ENCODE measurements around the gene VASH1. TPM values are rescaled to one million over a fixed set of nuclear protein-coding genes. Genes with fewer than 3 reads are reported as not detected.
A peak's percentile ranks its signal among the peaks of the same experiment; 100 is the strongest.

The VASH1 gene
- total and polyA plus RNA-seq, 2 of the 13 experiments (the other 11 are each of a cell fraction or from before 2014, with no cell fraction given), result 0.11 to 0.24 TPM

DNA sequence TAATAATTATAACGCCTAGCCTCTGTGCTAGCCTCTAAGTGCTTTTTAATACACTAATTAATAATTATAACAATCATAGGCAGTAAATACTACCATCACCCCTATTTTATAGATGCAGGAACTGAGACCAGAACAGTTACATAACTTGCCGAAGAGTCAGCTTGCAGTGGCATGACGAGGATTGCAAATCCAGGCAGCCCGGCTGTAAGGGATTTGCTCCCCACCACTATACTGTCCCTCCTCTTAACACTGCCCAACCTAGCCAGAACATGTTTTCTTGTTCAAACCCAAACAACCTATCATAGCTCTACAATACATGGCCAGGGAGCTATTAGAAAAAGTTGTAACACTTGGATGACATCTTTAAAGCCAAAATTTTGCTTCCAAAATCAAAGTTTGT, 33.9 kb upstream of the VASH1 start (continued):
- TF ChIP-seq, protein P1, sequence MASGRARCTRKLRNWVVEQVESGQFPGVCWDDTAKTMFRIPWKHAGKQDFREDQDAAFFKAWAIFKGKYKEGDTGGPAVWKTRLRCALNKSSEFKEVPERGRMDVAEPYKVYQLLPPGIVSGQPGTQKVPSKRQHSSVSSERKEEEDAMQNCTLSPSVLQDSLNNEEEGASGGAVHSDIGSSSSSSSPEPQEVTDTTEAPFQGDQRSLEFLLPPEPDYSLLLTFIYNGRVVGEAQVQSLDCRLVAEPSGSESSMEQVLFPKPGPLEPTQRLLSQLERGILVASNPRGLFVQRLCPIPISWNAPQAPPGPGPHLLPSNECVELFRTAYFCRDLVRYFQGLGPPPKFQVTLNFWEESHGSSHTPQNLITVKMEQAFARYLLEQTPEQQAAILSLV (CRISPR knock-in tag; IDR thresholded peaks at IDR 0.05; ENCODE audit: borderline replicate concordance), result no peak
- TF ChIP-seq, protein P2, sequence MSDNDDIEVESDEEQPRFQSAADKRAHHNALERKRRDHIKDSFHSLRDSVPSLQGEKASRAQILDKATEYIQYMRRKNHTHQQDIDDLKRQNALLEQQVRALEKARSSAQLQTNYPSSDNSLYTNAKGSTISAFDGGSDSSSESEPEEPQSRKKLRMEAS (IDR thresholded peaks at IDR 0.05), result no peak
- no peak for TF ChIP-seq ZNF768 (CRISPR knock-in tag; IDR thresholded peaks at IDR 0.05)

DNA sequence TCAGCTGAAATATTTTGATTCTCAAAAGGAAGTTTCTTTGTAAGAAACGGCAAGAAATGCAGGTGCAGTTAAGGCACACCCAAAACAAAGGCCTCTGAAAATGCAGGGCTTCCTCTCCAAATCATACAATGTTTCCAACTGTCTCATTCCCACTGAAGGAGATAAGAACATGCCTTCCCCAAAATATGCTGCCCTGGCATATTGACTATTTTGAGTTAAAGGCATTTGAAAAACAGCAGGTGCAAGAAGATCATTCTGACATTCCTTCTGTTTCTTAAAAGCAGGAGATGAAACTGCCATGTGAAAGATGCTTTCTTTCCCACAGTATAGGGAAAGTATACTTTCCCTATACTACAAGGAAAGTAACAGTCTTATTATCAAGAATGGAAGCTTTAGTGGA, 33.4 kb upstream of the VASH1 start:
- TF ChIP-seq MAFK (conservative IDR thresholded peaks at IDR 0.05 in 1 of 2, IDR thresholded peaks at IDR 0.05 in 1 of 2; ENCODE audit: low read length in 2 of 2) (peak; percentile 12 to 13; a peak in 1 of 4 replicates), ATM (IDR thresholded peaks at IDR 0.05; ENCODE audit: borderline replicate concordance) (no peak), MEIS1 (CRISPR knock-in tag; IDR thresholded peaks at IDR 0.05; ENCODE audit: borderline replicate concordance) (no peak)
- TF ChIP-seq, protein P3, sequence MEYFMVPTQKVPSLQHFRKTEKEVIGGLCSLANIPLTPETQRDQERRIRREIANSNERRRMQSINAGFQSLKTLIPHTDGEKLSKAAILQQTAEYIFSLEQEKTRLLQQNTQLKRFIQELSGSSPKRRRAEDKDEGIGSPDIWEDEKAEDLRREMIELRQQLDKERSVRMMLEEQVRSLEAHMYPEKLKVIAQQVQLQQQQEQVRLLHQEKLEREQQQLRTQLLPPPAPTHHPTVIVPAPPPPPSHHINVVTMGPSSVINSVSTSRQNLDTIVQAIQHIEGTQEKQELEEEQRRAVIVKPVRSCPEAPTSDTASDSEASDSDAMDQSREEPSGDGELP (IDR thresholded peaks at IDR 0.05; ENCODE audit: borderline replicate concordance, low read depth), result no peak
- TF ChIP-seq, protein P4, sequence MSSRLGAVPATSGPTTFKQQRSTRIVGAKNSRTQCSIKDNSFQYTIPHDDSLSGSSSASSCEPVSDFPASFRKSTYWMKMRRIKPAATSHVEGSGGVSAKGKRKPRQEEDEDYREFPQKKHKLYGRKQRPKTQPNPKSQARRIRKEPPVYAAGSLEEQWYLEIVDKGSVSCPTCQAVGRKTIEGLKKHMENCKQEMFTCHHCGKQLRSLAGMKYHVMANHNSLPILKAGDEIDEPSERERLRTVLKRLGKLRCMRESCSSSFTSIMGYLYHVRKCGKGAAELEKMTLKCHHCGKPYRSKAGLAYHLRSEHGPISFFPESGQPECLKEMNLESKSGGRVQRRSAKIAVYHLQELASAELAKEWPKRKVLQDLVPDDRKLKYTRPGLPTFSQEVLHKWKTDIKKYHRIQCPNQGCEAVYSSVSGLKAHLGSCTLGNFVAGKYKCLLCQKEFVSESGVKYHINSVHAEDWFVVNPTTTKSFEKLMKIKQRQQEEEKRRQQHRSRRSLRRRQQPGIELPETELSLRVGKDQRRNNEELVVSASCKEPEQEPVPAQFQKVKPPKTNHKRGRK (CRISPR knock-in tag; IDR thresholded peaks at IDR 0.05), result no peak
- TF ChIP-seq, protein P5, sequence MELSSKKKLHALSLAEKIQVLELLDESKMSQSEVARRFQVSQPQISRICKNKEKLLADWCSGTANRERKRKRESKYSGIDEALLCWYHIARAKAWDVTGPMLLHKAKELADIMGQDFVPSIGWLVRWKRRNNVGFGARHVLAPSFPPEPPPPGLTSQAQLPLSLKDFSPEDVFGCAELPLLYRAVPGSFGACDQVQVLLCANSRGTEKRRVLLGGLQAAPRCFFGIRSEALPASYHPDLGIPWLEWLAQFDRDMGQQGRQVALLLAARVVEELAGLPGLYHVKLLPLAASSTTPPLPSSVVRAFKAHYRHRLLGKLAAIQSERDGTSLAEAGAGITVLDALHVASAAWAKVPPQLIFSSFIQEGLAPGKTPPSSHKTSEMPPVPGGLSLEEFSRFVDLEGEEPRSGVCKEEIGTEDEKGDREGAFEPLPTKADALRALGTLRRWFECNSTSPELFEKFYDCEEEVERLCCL (CRISPR knock-in tag; IDR thresholded peaks at IDR 0.05; ENCODE audit: borderline replicate concordance), result no peak
- DNase-seq (ENCODE audit: low spot score), result no peak
- Histone ChIP-seq H3K27me3 (ENCODE audit: control insufficient read depth in 1 of 2, insufficient read depth in 2 of 2, low read length in 2 of 2) (peaks cover 0 to 18% of the 10 kb centered on the region in 2 experiments; a peak in 2 of 5 replicates), H3K9ac (ENCODE audit: insufficient read depth, low read depth, low read length) (no peak overlapping the region), H3K4me2 (ENCODE audit: low read depth, low read length) (no peak overlapping the region), H3K9me3 (ENCODE audit: low read length) (no peaks in the 10 kb centered on the region), H3K27ac (ENCODE audit: extremely low read length, insufficient read depth, low read length) (no peak overlapping the region), H2AFZ (ENCODE audit: low read length) (no peak overlapping the region), H3K4me1 (ENCODE audit: insufficient read depth, low read length) (no peaks in the 10 kb centered on the region), H4K20me1 (ENCODE audit: insufficient read depth, low read length) (no peaks in the 10 kb centered on the region), H3K79me2 (ENCODE audit: insufficient read depth, low read length) (no peaks in the 10 kb centered on the region), H3K36me3 (replicated peaks in 1 of 2; ENCODE audit: control insufficient read depth in 1 of 2, insufficient read depth in 2 of 2, low read length in 2 of 2) (no peaks in the 10 kb centered on the region), H3K4me3 (replicated peaks in 1 of 3; ENCODE audit: insufficient read depth in 1 of 3, low read depth in 2 of 3, low read length in 3 of 3) (no peak overlapping the region)
- CTCF ChIA-PET (ENCODE audit: low intra/inter-chr PET ratio, low total read pairs), result no interaction called here
- in situ Hi-C loops (cut with HindIII; ENCODE audit: extremely low pct_ligation_motif_present, low pct_unique_long_range_greater_than_20kb), result no loop called here
- POLR2A ChIA-PET, result no interaction called here
- intact Hi-C loops (cut with micrococcal nuclease; ENCODE audit: unreplicated experiment), result no loop called here
- FAIRE-seq, result no peak
- no peak for ATAC-seq
- WGBS (ENCODE audit: low lambda C conversion rate), result 6% methylated on average over 1 of the region's 1 CpG
- BruUV-seq (replicated peaks), result no TSS peak
